HL-60/S4 (cell line): ENCODE results near the gene GPC2.

Source experiments
- in situ Hi-C: fragments of 300-500 bp; cut with MboI; formaldehyde crosslinking; loops from 2 replicates; pipeline ENCODE4 v1.14.3; 2022; ENCODE audit warnings: low sequenced_read_pairs

The GPC2 gene

DNA sequence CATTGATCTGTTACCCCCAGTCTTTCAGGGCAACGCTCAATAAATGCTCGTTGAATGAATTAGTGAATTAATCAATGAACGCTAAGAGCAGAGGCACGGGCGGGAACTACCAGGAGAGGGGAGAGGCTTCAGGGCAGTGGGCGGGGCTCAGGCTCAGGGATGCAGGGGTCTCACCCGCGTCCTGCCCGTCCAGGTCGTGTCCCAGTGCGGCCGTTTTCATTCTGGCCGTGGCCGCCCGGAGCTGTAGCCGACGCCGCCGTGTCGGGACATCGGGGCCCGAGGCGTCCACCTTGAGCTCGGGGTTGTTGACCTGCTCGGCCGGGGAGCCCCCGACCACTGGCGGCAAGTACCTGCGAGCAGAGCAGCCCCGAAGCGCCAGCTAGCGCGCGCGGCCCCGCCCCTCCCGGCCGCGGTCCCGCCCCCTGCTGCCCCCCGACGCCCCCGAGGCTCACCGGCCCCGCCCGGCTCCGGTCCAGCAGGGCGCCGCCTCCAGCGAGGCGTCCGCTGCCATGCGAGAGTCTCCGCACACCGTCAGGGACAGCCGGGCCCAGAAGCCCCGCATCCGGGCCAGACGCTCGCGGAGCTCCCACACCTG, 6.0 kb downstream of the GPC2 start:
- in situ Hi-C loops, result no loop called here

- in situ Hi-C loops, result no loop called here
Observed at GRCh38 chr7:100170101-100170897, 6.9 kb downstream of the GPC2 start.

GRCh38 chr7:100169147-100169850, 7.9 kb downstream of the GPC2 start:
- in situ Hi-C loops, result no loop called here

DNA sequence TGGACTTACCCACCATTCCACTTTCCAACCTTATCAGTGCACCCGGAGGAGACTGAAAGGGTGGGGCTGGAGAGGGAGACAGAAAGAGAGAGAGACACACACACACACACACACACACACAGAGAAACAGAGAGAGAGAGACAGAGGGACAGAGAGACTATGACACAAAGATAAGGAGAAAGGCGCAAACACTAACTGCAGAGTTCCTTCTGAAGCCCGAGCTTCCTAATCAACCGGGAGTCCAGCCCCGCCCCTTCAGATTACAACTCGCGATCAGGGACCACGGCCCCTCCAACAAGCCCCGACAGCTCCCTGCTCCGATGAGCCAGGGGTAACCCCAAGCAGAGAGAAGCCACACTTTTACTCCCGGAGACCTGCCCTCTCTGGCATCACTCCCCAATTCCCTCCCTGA, 9.3 kb downstream of the GPC2 start:
- in situ Hi-C loops, result no loop called here

- in situ Hi-C loops, result no loop called here
Observed at GRCh38 chr7:100166970-100167911, 9.9 kb downstream of the GPC2 start.

- in situ Hi-C loops, result no loop called here
Observed at GRCh38 chr7:100166317-100166940, 10.8 kb downstream of the GPC2 start.

DNA sequence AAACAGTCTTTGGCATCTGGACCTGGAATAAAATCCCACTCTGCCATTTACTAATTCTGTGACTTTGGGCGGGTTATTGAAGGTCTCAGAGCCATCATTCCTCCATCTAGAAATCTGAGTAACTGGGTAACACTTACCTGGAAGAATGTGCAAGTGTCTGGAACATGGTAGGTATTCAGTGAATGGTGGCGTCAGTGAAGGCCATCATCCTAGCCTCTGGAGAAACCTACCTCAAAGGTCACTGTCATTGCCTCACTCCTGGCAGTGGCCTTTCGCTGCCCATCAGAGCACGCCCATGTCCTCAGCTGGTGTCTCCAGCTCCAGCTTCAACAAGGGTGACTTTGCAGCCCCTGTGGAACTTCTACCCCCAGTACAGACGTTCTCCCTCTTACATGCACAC, 13.3 kb downstream of the GPC2 start:
- in situ Hi-C loops, result no loop called here

- in situ Hi-C loops, result no loop called here
Observed at GRCh38 chr7:100163006-100163531, 14.1 kb downstream of the GPC2 start.

DNA sequence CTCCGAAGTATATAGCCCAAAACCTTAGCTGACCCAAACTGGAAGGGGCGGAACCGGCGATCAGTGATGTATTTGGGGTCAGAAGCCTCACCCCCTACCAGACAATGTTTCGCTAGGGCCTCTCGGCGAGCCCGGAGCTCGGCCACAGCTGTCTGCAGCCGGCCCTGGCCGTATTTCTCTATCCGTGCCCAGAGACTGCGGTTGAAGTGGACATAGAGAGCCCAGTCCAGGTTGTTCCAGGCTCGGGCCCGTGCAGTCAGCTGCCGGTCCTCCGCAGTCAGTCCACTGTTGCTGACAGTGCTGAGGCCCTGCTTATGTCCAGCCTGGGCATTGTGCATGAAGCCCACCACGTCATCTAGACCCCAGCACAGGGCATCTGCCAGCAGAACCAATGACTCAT, 17.1 kb downstream of the GPC2 start:
- in situ Hi-C loops, result no loop called here

DNA sequence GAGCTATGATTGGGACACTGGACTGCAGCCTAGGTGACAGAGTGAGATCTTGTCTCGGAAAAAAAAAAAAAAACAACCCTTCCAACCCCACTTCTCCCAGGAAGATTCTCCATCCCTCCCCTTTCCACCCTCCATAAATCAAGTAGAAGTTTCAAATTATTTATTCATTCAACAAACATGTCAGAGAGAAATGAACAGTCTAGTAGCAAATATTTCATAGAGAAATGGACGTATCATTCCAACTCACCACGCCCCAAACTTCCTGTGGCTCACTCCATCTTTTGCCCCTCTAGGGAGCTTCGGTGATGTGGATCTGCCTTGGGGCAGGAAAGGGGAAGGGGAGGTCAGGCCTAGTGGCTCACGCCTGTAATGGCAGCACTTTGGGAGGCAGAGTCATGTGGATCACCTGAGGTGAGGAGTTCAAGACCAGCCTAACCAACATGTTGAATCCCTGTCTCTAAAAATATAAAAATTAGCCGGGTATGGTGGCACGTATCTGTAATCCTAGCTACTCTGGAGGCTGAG, 18.0 kb downstream of the GPC2 start:
- in situ Hi-C loops, result no loop called here

GRCh38 chr7:100158229-100159098, 18.7 kb downstream of the GPC2 start, which contains the start of gene TRAPPC14:
Gene TRAPPC14 (minus strand): TSS chr7:100158723. CDS start chr7:100158499, 224 bp downstream.
- in situ Hi-C loops, result no loop called here

- in situ Hi-C loops, result no loop called here
Observed at GRCh38 chr7:100157334-100158228, 19.6 kb downstream of the GPC2 start.

GRCh38 chr7:100157069-100157333, 20.2 kb downstream of the GPC2 start:
- in situ Hi-C loops, result no loop called here

- in situ Hi-C loops, result no loop called here
Observed at GRCh38 chr7:100156331-100157068, 20.7 kb downstream of the GPC2 start.

GRCh38 chr7:100155553-100156317, 21.4 kb downstream of the GPC2 start:
- in situ Hi-C loops, result no loop called here

DNA sequence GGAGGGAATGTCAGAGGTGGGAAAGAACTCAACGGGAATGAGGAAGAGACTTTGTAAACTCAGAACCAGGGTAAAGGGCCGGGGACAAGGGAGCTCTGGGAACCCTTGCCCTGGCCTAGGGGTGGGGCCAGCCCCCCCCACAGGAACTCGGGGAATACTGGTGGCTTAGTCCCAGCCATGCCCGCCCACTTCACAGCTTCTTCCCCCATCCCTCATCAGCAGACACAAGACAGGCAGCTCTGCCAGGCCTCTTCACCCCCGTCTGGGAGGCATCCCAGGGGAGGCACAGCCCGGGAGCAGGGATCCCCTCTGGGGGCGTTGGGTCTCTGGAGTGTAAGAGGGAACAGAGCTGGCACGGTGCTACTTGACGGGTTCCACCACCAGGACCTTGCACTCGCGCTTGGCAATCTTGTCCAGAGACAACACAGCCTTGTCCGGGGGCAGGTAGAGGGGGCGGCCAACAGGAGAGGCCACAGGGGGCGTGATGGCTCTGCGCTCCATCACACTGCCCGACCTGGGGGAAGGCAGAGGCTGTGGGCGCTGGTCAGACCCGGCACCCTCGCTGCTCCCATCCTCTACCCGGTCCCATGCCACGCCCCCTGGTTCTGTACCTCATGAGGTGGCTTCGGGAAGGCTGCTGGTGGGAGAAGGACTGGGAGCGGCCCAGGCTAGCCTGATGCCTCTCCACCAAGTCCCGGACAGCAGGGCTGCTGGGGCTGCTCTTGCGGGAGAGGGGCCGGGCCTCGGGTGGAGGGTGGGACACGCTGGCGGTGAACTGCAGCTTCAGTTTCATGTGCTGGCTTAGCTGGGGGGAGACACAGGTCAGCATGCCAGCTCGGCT, 22.3 kb downstream of the GPC2 start:
- in situ Hi-C loops, result no loop called here
